HG03280 (cell line): ENCODE results near the gene ATG9A.
"Not testable (repeated sequence)": the region's sequence is repeated elsewhere in the genome, so short reads cannot be mapped to it uniquely, and the experiment has no call there.

Experiments
- ATAC-seq: cut with Tn5 transposase; IDR thresholded peaks from one replicate; pipeline ENCODE4 v1.9.1; 2021; ENCODE audit warnings: mild to moderate bottlenecking, moderate library complexity; ENCODE audit not compliant: unreplicated experiment

Gene ATG9A, protein sequence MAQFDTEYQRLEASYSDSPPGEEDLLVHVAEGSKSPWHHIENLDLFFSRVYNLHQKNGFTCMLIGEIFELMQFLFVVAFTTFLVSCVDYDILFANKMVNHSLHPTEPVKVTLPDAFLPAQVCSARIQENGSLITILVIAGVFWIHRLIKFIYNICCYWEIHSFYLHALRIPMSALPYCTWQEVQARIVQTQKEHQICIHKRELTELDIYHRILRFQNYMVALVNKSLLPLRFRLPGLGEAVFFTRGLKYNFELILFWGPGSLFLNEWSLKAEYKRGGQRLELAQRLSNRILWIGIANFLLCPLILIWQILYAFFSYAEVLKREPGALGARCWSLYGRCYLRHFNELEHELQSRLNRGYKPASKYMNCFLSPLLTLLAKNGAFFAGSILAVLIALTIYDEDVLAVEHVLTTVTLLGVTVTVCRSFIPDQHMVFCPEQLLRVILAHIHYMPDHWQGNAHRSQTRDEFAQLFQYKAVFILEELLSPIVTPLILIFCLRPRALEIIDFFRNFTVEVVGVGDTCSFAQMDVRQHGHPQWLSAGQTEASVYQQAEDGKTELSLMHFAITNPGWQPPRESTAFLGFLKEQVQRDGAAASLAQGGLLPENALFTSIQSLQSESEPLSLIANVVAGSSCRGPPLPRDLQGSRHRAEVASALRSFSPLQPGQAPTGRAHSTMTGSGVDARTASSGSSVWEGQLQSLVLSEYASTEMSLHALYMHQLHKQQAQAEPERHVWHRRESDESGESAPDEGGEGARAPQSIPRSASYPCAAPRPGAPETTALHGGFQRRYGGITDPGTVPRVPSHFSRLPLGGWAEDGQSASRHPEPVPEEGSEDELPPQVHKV

DNA sequence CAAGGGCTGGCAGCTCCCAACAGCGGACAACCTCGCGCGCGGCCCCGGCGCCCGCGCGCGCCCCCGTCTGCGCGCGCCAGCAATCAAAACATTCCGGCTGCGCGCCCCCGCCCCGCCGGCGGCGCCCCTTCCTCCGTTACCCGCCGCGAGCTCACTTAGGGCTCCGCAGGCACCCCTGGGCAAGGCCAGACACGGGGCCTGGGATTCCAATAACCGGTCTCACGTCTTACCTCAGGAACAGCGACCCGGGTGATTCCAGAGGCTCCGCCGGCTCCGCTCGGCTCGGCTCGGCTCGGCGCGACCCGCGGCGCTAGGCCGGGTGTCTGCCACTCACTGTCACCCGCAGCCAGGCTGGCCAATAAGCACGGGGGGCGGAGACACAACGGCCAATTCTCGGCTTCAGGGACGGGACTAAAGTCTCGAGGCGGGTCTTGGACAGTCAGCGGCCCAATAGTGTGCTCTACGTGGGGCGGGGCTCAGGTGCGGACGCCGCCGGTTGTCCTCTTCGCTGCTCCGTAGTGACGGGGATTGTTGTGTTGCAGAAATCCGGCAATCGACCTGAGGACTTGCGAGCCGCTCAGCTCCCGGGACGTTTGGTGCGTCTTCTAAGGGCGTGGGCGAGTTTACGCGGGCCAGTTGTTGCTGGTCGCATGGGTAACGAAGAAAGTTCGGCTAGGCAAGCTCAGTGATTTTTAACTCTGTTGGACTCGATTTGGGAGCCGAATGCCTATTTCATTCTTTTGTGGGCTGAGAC is at the start of gene ATG9A, which contains the start of gene ANKZF1:
TSS of gene ATG9A (minus strand) at position 332 of the 754 bp plus-strand sequence. CDS start 1,612 bp downstream, outside the sequence.
TSS of gene ANKZF1 (plus strand) at position 502 of the 754 bp plus-strand sequence. CDS start 452 bp downstream, outside the sequence.
- ATAC-seq, result peak; percentile 96

GRCh38 chr2:219278655-219279150 is 49.3 kb upstream of the ATG9A start:
- ATAC-seq, result no peak

DNA sequence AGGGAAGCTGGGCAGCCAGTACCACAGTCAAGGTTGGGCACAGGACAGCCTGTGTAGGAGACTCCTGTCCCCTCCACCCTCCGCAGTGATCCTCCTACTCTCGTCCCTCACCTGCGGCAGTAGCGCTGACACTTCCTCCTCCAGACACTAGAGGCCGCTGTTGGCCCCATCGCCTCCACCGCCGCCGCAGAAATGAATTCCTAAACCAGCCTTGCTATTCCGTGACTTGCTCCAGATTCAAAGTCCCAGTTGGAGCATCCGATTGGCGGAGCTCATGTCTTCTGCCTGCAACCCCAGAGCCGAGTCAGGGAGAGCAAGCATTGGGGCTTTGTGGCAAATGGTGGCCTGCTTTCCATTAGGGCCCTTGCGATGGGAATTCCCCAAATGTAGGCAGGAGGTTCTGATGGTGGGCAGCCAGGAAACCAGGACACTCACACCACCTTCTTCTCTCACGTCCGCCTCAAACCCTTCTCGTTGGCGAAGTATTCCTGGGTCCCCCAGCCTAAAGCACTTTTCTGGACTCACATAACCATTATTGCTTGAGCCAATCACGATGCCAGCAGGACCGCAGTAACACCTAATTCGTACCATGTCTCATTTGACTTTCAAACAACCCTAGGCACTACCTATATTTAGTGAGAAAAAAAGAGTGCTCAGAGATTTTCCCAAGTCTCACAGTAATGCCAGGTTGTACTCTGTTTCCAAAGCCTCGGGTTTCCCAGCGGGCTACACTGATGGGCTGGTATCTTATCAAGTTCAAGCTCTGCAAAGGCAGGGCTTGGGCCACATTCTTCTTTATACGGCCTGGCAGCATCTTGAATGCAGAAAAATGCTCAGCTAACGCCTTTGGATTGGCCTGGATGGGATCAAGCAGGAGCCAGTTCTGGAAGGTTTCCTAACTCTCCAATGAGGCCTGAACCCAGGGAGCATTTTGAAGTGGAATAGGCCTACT is 48.5 kb upstream of the ATG9A start:
- peak; percentile 26 for ATAC-seq

DNA sequence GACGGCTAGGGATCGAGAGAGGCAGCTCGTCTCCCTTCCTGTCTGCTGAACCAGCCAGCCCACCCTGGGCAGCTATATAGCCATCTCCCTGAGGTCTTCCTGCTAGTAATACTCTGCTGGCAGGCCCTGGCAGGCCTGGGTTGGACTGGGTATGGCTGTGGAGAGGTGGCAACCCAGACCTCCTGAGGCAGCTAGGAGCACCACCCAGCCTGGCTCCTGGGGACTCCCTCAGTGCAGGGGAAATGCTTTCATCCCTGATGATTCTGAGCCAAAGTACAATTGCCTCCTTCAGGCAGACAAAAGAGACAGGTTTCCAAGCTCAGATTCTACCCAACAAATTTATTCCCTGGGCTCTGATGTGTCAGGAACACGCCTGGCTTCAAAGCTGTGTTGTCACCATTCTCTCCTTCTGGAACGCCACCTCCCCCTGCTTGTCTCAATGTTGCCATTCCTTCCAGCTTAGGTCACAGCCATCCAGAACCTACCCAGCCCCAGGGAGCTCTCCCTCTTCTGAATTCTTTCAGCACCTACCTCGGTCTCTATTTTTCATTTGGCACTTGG is 45.0 kb upstream of the ATG9A start:
- ATAC-seq, result no peak

GRCh38 chr2:219273937-219274336 is 44.5 kb upstream of the ATG9A start:
- no peak for ATAC-seq

- no peak for ATAC-seq
Measured at GRCh38 chr2:219272995-219273394, 43.6 kb upstream of the ATG9A start.

GRCh38 chr2:219272356-219272755 is 42.9 kb upstream of the ATG9A start:
- no peak for ATAC-seq

DNA sequence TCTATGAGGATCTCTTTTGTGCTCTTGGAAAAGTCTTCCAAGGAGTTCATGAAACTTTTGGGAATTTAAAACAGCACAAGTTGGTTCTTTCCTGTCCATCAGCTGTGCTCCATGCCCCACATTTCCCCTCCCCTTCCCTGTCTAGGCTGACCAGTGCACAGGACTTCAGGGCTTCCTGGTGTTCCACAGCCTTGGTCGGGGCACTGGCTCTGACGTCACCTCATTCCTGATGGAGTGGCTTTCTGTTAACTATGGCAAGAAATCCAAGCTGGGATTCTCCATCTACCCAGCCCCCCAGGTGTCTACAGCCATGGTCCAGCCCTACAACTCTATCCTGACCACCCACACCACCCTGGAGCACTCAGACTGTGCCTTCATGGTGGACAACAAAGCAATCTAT is 41.6 kb upstream of the ATG9A start:
- no peak for ATAC-seq

DNA sequence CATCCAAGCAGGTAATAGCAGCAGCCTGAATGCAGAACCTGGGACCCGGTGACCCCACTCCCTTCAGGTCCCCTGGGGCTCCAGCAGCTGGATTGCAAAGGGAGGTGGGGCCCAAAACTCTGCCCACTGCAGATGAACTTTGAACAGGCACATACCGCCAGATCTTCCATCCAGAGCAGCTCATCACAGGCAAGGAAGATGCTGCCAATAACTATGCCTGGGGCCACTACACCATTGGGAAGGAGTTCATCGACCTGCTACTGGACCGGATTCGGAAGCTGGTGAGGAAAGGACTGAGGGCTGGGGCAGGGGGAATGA is 40.6 kb upstream of the ATG9A start:
- no peak for ATAC-seq

DNA sequence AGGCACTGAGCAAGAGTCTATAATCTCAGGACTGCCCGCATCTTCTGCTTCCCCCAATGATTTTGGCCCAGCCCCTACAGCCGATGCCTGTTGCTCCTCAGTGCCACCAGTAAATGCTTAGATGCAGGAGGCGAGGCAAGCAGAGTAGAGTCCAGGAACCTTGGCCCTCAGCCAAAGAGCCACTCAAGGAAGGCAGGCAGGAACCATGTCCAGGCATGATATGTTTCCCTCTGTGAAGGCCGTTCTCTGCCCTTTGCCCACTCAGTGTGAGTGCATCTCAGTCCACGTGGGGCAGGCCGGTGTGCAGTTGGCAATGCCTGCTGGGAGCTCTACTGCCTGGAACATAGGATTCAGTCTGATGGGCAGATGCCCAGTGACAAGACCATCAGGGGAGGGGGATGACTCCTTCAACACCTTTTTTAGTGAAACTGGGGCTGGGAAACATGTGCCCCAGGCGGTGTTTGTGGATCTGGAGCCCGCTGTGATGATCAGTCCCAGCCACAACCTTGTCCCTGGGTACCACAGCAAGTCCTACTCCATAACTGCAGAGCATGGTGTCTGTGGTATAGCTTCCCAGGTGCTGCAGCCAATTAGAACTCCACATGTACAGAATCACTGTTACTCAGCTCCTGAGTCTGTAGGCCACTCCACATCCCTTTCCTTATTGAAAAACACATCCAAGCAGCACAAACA is 40.1 kb upstream of the ATG9A start:
- no peak for ATAC-seq

DNA sequence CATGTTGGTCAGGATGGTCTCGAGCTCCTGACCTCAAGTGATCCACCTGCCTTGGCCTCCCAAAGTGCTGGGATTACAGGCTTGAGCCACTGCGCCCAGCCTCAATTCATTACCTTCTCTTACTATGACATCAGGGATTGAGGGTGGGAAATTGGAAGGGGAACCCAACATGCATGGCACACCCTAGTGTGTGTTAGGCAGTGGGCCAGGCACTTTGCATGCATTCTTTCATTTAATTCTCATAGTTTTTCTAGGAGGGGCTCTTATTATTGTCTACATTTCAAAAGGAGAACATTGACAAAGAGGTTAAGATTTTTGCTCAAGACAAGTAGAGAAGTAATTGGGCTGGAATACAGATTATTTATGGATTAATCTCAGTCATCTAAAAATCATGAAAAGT is 38.9 kb upstream of the ATG9A start:
- no peak for ATAC-seq

GRCh38 chr2:219266886-219267285 is 37.5 kb upstream of the ATG9A start:
- ATAC-seq, result no peak

DNA sequence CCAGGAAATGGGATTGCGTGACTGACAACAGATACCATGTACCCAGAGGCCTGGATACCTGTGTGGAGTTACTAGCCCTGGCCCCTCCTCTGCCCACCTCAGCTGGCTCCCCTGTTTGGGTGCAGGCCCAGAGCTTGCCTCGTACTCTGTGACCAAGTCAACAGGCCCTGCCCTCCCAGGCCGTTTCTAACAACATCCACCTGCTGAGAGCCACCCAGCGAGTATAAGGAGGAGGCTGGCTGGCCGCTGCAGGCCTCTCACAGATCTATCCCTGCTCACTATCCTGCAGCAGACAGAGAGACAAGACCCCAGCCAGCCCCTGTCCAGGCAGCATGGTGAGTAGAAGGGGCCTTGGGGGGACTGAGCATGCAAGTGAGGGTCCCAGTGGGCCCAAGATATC is 36.8 kb upstream of the ATG9A start:
- no peak for ATAC-seq

DNA sequence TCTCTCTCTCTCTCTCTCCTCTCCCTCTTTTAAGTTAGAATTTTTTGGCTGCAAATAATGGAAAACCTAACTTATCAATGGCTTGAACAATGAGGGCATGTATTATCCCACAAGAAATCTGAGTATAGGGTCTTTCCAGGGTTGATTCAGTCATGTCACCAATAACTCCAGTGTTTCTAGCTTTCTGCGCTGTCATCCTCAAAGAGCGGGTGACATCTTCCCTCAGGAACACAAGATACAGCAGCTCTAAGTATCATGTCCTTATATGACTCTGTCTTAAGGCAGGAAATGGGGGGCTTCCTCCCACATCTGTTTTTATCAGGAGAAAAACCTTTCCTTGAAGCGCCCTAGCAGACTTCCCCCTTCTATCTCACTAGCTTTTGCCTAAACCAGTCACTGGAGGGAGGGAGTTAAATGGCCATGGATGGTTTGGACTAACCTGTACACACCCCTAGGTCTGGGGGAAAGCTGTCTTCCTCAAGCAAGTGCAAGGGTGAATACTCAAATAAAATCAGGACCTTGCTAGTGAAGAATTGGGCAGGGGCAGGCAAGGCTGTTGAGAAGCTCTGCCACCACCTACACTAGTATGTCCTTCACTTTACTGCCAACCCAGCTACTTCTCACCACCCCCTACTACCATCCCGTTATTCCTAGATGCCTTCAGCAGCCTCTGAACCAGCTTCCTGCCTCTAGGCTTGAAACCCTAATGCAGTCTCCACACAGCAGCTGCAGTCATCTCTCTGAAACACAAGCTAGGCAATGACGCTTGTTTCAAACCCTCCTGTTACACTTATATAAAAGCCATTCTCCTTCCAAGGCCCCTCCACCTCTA is 31.8 kb upstream of the ATG9A start:
- ATAC-seq, result no peak

GRCh38 chr2:219258942-219259341 is 29.5 kb upstream of the ATG9A start:
- not testable (repeated sequence) for ATAC-seq

- peak; percentile 20 for ATAC-seq
Measured at GRCh38 chr2:219254590-219255201, 25.3 kb upstream of the ATG9A start.

GRCh38 chr2:219253753-219254589 is 24.5 kb upstream of the ATG9A start, which contains the start of gene TUBA4A:
Gene TUBA4A, minus strand, starts transcription at chr2:219253918. Its CDS starts 60 bp downstream, at chr2:219253858.
- ATAC-seq, result peak; percentile 71
